HCT116 (cell line): Measurements from ENCODE around the gene TGM1.

Experiments
- CTCF ChIP-seq, 3 experiments: fragments of 200-600 bp in 1 of 3; sonication (generic) in 1 of 3; IDR thresholded peaks in 2 of 3; conservative IDR thresholded peaks in 1 of 3; 2 replicates each; pipeline ENCODE4 v1.5.1; 2012 to 2017; ENCODE audit warnings: low read depth in 2 of 3, low read length in 2 of 3, antibody characterized with exemption in 1 of 3, borderline replicate concordance in 1 of 3, control low read depth in 1 of 3, mild to moderate bottlenecking in 1 of 3, mixed read lengths in 1 of 3, mixed run types in 1 of 3, moderate library complexity in 1 of 3; ENCODE audit not compliant: insufficient read depth in 1 of 3
- MAX ChIP-seq: IDR thresholded peaks from 2 replicates; pipeline ENCODE4 v1.6.1; 2012
- POLR2A ChIP-seq: IDR thresholded peaks from 2 replicates; pipeline ENCODE4 v1.7.0; 2011; ENCODE audit warnings: borderline replicate concordance; ENCODE audit not compliant: insufficient read depth, insufficient read length; ENCODE audit errors: extremely low read depth
- SRF ChIP-seq: IDR thresholded peaks from 2 replicates; pipeline ENCODE4 v1.6.1; 2012; ENCODE audit warnings: low read depth

- TF ChIP-seq SRF: no peak
- TF ChIP-seq CTCF (IDR thresholded peaks at IDR 0.05 in 2 of 3, conservative IDR thresholded peaks at IDR 0.05 in 1 of 3; ENCODE audit: borderline replicate concordance in 1 of 3, insufficient read depth in 1 of 3, low read depth in 2 of 3, low read length in 2 of 3): no peak
- TF ChIP-seq MAX: no peak
- no peak for TF ChIP-seq POLR2A
Measured at GRCh38 chr14:24260026-24260779, 2.8 kb downstream of the TGM1 start.
